HG02642 (cell line): ENCODE data around the gene DOCK3.

Experiments
- ATAC-seq: cut with Tn5 transposase; IDR thresholded peaks from one replicate; pipeline ENCODE4 v1.9.1; 2021; ENCODE audit warnings: mild to moderate bottlenecking; ENCODE audit not compliant: unreplicated experiment, poor library complexity

DOCK3 gene, protein sequence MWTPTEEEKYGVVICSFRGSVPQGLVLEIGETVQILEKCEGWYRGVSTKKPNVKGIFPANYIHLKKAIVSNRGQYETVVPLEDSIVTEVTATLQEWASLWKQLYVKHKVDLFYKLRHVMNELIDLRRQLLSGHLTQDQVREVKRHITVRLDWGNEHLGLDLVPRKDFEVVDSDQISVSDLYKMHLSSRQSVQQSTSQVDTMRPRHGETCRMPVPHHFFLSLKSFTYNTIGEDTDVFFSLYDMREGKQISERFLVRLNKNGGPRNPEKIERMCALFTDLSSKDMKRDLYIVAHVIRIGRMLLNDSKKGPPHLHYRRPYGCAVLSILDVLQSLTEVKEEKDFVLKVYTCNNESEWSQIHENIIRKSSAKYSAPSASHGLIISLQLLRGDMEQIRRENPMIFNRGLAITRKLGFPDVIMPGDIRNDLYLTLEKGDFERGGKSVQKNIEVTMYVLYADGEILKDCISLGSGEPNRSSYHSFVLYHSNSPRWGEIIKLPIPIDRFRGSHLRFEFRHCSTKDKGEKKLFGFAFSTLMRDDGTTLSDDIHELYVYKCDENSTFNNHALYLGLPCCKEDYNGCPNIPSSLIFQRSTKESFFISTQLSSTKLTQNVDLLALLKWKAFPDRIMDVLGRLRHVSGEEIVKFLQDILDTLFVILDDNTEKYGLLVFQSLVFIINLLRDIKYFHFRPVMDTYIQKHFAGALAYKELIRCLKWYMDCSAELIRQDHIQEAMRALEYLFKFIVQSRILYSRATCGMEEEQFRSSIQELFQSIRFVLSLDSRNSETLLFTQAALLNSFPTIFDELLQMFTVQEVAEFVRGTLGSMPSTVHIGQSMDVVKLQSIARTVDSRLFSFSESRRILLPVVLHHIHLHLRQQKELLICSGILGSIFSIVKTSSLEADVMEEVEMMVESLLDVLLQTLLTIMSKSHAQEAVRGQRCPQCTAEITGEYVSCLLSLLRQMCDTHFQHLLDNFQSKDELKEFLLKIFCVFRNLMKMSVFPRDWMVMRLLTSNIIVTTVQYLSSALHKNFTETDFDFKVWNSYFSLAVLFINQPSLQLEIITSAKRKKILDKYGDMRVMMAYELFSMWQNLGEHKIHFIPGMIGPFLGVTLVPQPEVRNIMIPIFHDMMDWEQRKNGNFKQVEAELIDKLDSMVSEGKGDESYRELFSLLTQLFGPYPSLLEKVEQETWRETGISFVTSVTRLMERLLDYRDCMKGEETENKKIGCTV (N-terminal part only)

DNA sequence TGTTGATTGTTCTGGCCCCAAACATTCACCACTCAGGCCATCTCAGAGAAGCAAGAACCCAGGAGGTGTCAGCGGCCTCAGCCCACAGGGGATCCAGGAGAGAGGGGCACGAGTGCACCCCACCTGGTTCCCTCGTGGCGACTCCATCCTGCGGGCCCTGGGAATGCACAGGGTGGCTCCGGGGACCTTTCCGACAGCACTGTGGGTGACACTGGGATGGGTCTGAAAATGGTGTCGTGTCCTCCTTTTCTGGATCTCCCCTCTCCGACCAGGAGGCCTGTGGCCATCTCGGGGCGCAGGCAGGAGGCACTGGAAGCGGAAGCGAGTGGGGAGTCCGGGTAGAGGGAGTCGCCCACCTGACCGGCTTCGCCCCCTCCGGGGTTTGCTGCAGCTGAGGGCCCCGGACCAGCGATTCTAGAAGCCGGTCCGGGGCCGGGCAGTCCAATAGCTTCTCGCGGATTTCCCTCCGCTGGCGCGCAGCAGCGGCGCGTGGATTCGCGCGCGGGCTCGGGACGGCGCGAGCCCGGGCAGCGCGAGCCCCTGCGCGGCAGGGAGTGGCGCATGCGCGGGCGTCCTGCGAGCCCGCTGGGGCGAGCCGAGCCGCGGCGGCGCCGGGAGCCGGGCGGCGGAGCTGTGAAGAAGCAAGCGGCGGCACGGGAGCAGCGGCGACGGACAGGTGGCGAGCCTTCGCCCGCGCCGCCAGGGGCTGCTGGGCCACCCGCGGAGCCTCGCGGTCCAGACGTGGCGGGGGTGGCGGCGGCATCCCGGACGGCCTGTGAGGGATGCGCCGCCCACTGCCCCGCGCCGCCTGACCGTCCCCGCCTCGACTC is at the start of gene DOCK3:
Gene DOCK3 (plus strand): TSS at position 579 of the 830 bp plus-strand sequence. CDS start 337 bp downstream, outside the sequence.
- ATAC-seq: peak; percentile 73

DNA sequence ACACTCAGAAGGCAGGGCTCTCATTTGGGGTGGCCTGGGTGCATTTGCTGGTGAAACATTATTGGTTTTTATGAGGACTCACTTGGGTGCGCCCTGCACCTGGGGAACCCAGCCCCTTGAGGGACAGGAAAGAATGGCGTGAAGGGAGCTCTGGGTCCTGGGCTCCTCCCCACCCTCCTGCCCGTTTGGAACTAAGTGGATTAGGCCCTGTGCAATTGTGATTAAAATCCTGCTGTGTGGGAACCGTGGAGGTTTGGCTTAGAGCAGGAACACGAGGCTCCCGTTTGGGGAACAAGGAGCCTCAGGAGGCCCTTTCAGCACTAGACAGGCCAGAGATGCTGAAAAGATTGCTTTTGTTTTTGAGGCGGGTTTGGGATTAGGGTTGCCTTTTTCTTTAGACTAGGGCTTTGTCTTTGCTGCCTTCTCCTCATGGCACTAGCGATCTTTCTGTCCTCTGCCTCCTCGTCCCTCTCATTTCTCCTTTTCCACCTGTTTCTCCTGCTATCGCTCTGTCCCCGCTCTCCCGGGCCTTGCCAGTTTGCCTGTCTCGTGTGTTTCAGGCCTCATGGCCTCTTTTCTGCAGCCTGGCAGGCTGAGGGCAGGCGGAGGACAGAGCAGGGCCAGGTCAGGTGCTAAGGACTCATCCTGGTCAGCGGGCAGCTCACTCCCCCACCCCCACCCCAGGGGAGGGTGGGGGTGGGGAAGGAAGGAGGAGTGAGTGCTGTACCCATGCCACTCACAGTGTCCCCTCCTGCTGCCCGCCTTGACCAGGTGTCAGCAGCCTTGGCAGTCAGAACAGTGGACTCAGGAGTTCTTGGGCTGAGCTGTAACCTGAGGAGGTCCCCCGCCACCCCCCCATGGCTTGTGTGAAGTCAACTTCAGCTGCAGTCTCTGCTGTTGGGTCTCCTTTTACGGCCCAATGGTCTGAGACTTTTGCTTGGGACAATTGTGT is 49.2 kb upstream of the DOCK3 start:
- no peak for ATAC-seq

DNA sequence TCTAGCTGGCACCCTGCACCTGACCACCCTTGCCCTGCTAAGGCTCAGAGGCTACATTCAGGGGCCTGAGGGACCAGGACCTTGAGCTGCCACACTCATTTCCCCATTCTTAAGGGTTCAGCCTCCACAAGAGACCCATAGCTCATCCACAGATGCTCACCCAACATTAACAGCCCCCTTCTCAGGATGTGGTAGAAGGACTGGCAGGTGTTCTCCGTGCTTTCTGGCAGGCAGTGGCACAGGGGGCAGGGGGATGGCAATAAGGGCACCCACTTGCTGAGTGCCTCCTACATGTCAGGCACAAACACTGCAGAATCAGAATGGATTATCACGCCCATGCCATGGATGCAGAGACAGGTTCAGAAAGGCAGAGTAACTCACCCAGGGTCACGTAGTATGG is 48.3 kb upstream of the DOCK3 start:
- no peak for ATAC-seq

DNA sequence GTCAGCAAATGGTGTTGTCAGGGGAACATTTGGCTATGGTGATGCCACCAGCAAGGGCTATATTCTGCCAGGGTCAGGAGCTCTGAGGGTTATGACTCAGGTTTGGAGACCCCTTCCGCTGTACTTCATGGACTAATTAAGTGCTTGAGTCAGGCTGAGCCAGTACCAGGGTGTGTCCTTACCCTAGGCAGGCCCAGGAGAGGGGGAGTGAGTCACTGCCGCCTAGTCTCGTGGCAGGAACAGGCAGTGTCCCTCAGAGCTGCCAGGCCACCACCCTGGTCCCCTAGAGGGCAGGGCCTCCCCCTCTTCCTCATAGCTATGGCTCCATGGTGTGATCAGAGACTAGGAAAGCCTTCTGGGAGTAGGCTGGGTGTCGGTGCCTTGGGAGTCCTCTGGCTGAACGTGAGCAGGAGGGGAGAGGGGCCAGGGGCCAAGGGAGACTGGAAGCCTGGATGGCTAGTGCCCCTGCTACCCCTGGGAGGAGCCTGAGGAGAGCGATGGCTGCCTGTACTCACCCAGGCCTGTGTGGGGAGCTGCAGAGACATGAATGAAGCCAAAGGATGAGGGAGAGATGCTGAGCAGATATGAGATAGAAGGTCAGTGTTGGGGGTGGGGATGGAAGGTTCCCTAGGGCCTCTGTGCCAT is 47.2 kb upstream of the DOCK3 start:
- ATAC-seq: no peak

DNA sequence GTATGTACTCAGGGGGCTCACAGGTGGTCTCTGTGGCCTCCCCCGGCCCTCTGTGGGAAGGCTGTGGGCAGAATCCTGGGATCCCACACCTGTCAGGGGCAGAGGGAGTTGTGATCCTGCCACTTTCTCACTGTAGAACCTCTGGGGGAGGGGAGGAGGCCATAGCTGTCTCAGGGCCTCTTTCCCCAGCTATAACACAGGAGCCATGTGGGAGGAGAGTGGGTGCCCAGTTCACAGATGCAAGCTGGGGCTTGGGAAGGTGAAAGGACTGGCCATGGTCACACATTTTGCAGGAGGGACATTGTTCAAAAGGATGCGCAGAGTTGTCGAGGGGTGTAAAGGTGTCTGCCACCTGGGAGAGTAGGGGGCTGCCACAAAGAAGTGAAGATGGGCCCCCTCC is 46.1 kb upstream of the DOCK3 start:
- ATAC-seq: no peak

DNA sequence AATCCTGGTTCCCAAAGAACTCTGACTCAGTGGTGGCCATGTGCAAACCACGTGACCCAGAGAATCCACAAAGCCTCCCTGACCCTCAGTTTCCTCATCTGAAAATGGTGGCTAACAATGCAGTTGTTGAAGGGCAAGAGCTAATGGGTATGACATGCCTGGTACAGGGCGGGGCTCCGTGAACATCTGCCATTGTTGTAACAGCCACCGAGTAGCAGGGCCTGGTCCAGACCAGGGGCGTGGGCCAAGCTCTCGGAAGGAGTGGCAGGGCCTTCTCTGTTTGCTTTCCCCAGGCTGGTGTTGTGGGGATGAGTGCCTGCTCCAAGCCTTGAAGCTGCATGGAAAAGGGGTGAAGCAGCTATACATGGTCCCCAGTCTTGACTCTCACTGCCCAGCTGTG is 44.3 kb upstream of the DOCK3 start:
- ATAC-seq: no peak

DNA sequence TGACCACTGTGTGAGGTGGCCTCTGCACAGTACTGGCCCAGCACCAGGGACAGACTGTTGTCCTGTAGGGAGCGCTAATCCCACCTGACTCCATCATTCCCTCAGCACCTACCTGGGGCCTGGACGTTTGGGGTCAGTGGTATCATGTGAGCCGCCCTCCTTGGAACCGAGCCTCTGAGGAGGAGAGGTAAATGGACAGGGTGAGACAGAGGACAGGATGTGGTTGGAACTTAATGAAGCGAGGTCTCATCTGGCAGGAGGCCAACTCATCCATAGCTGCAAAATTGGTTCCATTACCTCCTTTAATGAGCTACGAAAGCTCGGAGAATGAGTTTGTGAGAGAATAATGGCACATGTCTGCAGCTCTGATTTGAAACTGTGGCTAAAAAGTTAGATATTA is 43.9 kb upstream of the DOCK3 start:
- ATAC-seq: no peak

DNA sequence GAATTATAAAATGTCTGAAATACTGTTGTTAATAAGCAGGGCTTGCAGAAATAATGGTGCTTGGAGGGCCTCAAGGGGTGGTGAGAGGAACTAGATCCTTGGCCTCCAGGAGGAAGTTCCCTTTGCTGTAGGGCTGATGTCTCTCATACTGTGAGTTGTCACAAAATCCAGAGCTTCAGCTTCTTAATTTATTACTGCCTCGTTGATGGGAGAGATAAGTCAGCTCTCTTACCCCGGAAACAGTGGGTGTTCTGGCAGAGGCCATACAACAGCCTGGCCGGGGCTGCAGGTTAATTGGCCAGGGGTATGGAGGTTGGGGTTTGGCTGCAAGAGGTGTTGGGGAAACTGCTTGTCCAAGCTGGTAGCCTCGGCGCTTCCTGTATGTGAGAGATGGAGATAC is 42.3 kb upstream of the DOCK3 start:
- ATAC-seq: no peak

DNA sequence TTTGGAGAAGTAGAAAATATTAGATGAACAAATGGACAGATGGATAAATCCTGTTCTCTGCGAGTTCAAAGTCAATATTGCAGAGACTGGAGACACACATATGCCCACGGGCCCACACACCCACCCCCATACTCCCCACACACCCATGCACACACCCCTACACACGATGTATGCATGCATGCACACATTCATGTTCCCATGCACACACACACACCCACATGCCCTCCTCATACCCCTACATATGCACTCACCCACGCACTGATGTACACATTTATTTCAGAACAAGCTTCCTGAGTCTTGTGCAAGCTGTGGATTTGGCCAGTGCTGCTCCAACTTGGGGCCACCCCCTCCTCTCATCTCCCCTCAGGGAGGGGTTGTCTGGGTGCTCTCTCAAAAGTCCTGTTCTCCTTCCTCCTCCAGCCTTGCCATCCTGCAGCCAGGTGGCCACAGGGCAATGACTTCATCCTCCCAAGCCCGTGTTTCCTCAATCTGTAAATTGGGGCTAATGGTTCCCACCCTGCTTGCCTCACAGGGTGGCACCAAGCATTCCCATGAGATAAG is 41.4 kb upstream of the DOCK3 start:
- ATAC-seq: no peak

DNA sequence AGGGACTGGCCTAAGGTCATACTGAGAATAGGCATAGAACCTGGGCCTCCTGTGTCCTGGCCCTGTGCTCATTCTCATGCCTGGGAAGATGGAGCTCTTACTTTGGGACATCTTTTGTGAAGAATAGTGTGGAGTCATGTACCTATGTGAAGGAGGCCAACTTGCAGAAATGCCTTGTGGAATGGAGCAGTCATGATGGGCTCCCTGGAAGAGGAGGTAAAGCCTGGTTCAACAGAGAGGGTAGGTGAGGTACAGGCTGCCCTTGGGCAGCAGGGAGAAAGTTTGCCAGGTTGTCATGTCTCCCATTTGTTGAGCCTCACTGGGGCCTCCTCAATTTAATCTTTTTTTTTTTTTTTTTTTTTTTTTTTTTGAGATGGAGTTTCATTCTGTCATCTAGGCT is 39.7 kb upstream of the DOCK3 start:
- ATAC-seq: no peak

DNA sequence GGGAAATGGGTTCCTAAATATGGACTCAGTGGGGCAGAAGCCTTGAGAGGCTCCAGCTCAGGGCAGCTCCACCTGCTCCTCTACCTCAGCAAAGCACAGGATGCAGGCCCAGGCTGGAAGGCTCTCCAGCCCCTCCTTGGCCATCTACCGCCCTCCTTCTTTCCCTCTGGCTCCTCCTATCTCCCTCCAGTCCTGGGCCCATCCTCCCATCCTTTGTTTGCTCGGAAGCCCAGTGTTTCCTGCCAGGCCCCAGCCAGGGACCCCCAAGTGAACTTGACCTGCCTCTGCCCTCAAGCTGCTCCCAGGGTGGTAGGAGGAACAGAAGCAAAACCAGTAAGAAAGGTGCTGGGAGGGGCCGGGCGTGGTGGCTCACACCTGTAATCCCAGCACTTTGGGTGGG is 37.7 kb upstream of the DOCK3 start:
- no peak for ATAC-seq

DNA sequence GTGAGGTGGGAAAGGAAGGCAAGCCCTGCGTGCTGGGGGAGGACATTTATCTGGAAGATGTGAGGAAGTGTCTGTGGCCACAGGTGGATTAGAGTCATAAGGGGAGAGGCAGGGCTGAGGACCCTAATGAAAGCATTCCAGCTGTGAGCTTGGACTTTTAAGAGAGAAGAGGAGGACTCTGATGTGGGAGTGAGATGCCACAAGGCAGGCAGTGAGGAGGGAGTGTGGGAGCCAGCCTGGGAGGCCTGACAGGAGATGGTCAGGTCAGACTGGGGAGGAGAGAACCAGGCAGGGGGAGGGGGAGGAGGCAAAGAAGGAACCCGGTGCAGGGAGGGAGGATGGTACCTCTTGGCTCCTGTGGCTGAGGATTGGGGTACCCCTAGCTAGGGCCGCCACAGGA is 36.8 kb upstream of the DOCK3 start:
- ATAC-seq: no peak

DNA sequence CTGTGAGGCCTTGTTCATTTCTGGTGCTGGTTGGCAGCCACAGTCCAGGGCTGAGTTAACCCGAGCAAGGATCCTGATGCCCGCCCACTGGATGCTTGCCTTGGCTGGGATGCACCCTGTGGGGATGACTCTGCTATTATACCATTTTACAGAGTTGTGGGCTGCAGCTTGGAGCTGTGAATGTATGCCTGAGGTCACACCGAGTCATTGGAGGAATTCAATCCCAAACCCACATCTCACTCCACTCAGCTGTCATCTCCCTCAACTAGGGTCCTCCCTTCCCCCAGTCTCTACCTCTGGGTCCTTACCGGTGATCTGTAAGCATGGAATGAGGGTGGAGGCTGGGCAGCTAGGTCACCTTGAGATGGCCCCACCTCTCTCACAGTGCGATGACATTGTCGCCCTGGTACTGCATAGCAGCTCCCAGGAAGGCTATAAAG is 35.7 kb upstream of the DOCK3 start:
- no peak for ATAC-seq

DNA sequence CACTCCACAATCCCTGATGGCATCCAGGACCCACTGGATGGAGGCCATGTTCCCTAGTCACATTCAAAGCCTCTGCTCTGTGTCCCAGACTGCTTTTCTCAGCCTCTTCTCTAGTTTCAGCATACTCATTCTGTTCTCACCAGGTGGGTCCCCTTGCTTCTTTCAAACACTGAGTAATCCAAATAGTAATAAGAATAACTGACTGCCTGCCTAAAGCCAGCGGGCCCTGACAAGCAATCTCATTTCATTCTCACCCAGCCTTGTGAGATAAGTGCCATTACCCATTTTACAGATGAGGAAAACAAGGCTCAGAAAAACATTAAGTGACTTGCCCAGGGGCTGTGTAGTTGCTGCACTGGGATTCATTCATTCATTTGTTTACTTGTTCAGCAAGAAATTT is 32.3 kb upstream of the DOCK3 start:
- no peak for ATAC-seq

DNA sequence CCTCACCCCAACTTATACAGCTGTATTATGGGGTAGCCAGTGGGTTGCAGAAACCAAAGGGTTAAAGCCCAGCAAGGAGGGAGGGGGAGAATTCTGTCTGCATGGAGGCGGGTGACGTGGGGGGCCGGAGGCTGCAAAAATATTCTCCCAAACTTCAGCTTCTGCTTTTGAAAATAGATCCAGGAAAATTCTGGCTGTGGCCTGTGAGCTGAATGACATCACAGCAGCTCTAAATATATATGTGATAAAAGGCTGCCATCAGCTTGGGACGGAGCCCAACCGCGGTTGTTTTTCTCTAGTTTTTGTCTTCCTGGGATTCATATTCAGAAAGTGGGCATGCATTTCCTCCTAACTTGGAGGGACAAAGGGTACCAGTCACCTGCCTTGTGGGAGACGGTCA is 30.2 kb upstream of the DOCK3 start:
- ATAC-seq: no peak

DNA sequence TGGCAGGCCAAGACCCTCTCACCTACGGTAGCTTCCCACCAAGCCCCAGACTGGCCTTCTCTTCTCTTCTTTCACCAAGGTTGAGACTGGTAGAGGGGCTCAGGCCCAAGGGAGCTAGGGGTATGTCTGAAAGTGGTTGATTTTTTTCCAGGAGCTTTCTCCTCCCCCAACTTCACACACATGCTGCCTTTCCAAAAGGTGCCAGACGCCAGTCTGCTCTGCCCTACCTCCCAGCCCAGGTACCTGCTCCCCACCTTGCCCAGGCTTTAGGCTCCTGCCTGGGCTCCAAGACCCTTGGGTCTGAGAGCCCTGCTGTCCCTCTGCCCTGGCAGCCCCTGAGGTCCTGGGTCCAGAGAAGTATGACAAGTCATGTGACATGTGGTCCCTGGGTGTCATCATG is 29.3 kb upstream of the DOCK3 start:
- no peak for ATAC-seq

DNA sequence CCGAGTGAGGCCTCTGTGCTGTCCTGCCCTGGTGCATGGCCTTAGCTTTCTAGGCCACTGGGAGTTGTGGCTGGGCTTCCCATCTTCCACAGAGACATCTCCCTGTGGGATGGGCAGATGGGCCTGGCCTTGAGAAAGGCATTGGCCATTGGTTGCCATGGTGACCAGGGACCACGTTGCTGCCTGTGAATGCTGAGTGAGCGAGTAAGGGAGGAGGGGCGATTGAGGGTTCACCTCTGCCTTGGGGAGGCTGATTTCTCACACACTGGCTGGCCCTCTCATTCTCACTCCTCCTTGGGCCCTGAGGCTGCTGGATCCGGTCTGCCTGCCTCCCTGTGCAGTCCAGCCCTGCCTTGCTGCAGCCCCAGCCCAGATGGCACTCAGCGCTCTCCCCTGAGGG is 26.4 kb upstream of the DOCK3 start:
- ATAC-seq: no peak

DNA sequence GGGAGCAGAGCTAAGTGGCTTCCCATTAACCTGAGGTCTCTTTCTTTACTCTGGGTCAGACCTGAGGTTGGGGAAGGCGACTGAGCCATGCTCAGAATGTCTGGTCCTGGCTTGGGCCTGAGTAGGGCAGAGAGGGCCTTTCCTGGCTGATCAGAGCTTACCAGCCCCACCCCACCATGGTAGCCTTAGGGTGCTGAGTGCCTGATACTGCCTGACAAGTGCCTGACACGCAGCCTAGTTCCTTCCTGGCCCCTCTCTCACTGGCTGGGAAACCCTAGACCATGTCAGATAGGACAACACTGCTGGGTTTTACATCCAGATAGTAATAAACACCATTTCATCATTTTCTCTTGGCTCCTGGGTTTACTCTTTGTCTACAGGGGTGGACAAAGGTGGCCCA is 25.8 kb upstream of the DOCK3 start:
- no peak for ATAC-seq
